Bronchial epithelial cell (primary cell): Measurements from ENCODE around the gene FAM163B. TPM values are rescaled to one million over a fixed set of nuclear protein-coding genes. Genes with fewer than 3 reads are reported as not detected.

Experiments
- DNase-seq: peaks from one replicate; pipeline ENCODE4 v3.0.0-alpha.2; 2010; ENCODE audit warnings: low read depth
- FAIRE-seq: peaks from 2 replicates; lab custom pipeline; 2011; peaks lifted over from hg19 to GRCh38; lab: Jason Lieb, UNC
- H3K27me3 ChIP-seq: 2 replicates; pipeline ENCODE4 v1.5.1; 2011; ENCODE audit warnings: low read length; ENCODE audit not compliant: control insufficient read depth, insufficient read depth
- H3K36me3 ChIP-seq: 2 replicates; pipeline ENCODE4 v1.5.1; 2011; ENCODE audit warnings: low read length; ENCODE audit not compliant: control insufficient read depth, insufficient read depth
- H3K4me3 ChIP-seq: 2 replicates; pipeline ENCODE4 v1.5.1; 2011; ENCODE audit warnings: mild to moderate bottlenecking, low read depth, low read length, control low read depth
- CTCF ChIP-seq: IDR thresholded peaks from 2 replicates; pipeline ENCODE4 v1.5.1; 2011; ENCODE audit warnings: mild to moderate bottlenecking, moderate library complexity, low read length, control low read depth, inconsistent platforms; ENCODE audit not compliant: insufficient read depth, severe bottlenecking
- total RNA-seq: library from RNA; depleted of rRNA; stranded (reverse); fragments of >200 nt; gene quantifications from 2 replicates; pipeline ENCODE4 v1.2.1, GENCODE V29; 2014

FAM163B gene
- total RNA-seq, 1 donor from 2014 or later = not detected

DNA sequence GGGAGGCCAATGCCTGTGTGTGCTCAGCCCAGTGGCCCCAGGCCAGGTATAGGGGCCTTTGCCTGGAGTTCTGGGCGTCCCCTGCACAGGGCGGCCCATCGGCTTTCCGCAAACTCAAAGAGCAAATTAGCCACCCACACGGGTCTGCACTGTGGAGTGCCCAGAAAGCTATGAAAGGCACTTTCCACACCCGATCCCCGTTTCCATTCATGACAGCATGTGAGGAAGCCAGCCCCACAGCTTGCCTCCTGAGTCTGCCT lies 32.1 kb upstream of the FAM163B start:
- no peak for TF ChIP-seq CTCF
- Histone ChIP-seq H3K36me3 (no peaks in the 10 kb centered on the region), H3K27me3 (peaks cover 6% of the 10 kb centered on the region), H3K4me3 (no peak overlapping the region)
- FAIRE-seq (no peak), DNase-seq (no peak)

GRCh38 chr9:133640580-133641395 lies 31.6 kb upstream of the FAM163B start:
- TF ChIP-seq CTCF = no peak

GRCh38 chr9:133640160-133640559 lies 31.0 kb upstream of the FAM163B start:
- Histone ChIP-seq H3K36me3 (no peaks in the 10 kb centered on the region), H3K4me3 (no peak overlapping the region), H3K27me3 (peaks cover 4% of the 10 kb centered on the region)
- no peak for TF ChIP-seq CTCF
- no peak for DNase-seq
- FAIRE-seq = no peak

More at GRCh38 chr9:133640580-133641395, 31.6 kb upstream of the FAM163B start:
- no peak overlapping the region for H3K4me3 ChIP-seq
- H3K36me3 ChIP-seq = no peaks in the 10 kb centered on the region
- DNase-seq = no peak
- FAIRE-seq = no peak
- H3K27me3 ChIP-seq = peaks cover 6% of the 10 kb centered on the region

GRCh38 chr9:133639613-133640012 lies 30.4 kb upstream of the FAM163B start:
- no peak for TF ChIP-seq CTCF
- DNase-seq (no peak), FAIRE-seq (no peak)
- H3K36me3 ChIP-seq = no peaks in the 10 kb centered on the region
- H3K27me3 ChIP-seq = peaks cover 4% of the 10 kb centered on the region
- H3K4me3 ChIP-seq = no peak overlapping the region

GRCh38 chr9:133638711-133639110 lies 29.5 kb upstream of the FAM163B start:
- DNase-seq (no peak), FAIRE-seq (no peak)
- no peak for TF ChIP-seq CTCF
- no peaks in the 10 kb centered on the region for H3K36me3 ChIP-seq
- no peak overlapping the region for H3K4me3 ChIP-seq
- peaks cover 5% of the 10 kb centered on the region for H3K27me3 ChIP-seq

GRCh38 chr9:133638076-133638475 lies 28.9 kb upstream of the FAM163B start:
- H3K4me3 ChIP-seq = no peak overlapping the region
- no peak for TF ChIP-seq CTCF
- H3K36me3 ChIP-seq = no peaks in the 10 kb centered on the region
- H3K27me3 ChIP-seq = peaks cover 9% of the 10 kb centered on the region
- DNase-seq = no peak
- FAIRE-seq = no peak
